Subcutaneous adipose tissue (tissue), 4 donors: ENCODE data around the gene ADAM8. TPM values are rescaled to one million over a fixed set of nuclear protein-coding genes. Genes with fewer than 3 reads are reported as not detected.

ENCODE experiments used
- total RNA-seq, 4 donors: library from RNA; depleted of rRNA; stranded (reverse); fragments of >200 nt; gene quantifications; one replicate each; pipeline ENCODE4 v1.1.0, GENCODE V29; 2016
- TF ChIP-seq, protein P1 (sequence below): fragments of 450-650 bp; IDR thresholded peaks from one replicate; pipeline ENCODE4 v1.5.1; 2016; ENCODE audit warnings: low read depth, mild to moderate bottlenecking, control low read depth, antibody characterized with exemption, moderate library complexity

The ADAM8 gene
- total RNA-seq, 4 donors from 2014 or later, result 0.65 to 27.9 (median 3.3) TPM

GRCh38 chr10:133225707-133226191, 50.9 kb downstream of the ADAM8 start:
- TF ChIP-seq, protein P1, sequence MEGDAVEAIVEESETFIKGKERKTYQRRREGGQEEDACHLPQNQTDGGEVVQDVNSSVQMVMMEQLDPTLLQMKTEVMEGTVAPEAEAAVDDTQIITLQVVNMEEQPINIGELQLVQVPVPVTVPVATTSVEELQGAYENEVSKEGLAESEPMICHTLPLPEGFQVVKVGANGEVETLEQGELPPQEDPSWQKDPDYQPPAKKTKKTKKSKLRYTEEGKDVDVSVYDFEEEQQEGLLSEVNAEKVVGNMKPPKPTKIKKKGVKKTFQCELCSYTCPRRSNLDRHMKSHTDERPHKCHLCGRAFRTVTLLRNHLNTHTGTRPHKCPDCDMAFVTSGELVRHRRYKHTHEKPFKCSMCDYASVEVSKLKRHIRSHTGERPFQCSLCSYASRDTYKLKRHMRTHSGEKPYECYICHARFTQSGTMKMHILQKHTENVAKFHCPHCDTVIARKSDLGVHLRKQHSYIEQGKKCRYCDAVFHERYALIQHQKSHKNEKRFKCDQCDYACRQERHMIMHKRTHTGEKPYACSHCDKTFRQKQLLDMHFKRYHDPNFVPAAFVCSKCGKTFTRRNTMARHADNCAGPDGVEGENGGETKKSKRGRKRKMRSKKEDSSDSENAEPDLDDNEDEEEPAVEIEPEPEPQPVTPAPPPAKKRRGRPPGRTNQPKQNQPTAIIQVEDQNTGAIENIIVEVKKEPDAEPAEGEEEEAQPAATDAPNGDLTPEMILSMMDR, result no peak

- TF ChIP-seq, protein P1, result no peak
Measured at GRCh38 chr10:133224756-133225372, 51.8 kb downstream of the ADAM8 start.

- TF ChIP-seq, protein P1, result no peak
Measured at GRCh38 chr10:133224076-133224475, 52.6 kb downstream of the ADAM8 start.

DNA sequence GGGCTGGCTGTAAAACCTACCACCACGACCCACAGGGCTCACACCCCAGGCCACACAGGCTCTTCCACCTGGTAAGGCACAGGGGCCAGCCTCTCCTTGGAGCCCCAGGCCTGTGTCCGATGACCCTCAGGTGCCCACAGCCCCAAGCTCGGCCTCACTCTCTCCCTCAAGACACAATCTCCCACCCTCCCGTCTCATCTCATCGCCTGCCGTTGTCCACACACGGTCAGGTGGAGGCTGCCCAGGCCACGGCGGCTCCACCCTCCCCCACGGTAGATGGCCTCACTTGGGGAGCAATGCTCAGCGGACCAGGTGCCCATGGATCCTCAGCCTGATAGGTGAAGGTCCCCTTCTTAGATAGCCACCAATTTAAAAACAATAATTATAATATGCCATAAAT, 55.3 kb downstream of the ADAM8 start:
- TF ChIP-seq, protein P1, result no peak

DNA sequence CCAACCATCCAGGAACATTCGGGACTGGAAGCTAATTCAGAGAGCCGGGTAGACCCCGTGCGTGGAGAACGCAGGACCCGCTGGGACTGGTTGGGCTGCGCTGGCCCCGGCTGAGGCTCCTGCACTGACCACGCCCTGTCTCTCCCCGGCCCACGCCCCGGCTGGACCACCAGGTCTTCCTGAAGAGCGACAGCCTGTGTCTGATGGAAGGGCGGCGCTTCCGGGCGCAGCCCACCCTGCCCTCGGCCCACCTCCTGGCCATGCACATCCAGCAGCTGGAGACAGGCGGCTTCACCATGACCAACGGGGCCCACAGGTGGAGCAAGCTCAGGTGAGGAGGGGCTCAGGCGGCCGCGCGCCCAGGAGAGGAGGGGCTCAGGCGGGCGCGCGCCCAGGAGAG, 56.9 kb downstream of the ADAM8 start:
- TF ChIP-seq, protein P1, result no peak

DNA sequence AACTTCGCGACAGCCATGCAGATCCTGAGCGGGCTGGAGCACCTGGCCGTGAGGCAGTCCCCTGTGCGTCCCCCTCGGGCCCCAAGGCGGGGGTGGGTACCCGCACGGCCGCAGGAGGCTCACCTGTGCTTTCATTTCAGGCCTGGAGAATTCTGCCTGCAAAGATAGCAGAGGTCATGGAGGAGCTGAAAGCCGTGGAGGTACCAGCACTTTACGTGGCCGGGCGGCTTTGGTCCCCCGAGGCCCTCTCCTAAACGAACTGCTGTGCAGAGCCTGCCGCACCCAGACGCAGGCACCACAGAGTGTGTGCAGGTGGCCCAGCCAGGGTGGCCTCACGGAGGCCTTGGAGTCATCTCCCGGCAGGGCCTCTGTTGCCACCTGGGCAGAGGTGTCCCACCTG, 57.8 kb downstream of the ADAM8 start:
- TF ChIP-seq, protein P1, result no peak

GRCh38 chr10:133217800-133218589, 58.7 kb downstream of the ADAM8 start:
- TF ChIP-seq, protein P1, result no peak
